GM19193 (cell line): ENCODE results near the gene CFAP46.

Experiments
- POLR2A ChIP-seq: IDR thresholded peaks from 4 replicates; pipeline ENCODE4 v1.6.1; 2011; ENCODE audit not compliant: insufficient read depth, insufficient read length; ENCODE audit errors: extremely low read depth

Gene CFAP46

DNA sequence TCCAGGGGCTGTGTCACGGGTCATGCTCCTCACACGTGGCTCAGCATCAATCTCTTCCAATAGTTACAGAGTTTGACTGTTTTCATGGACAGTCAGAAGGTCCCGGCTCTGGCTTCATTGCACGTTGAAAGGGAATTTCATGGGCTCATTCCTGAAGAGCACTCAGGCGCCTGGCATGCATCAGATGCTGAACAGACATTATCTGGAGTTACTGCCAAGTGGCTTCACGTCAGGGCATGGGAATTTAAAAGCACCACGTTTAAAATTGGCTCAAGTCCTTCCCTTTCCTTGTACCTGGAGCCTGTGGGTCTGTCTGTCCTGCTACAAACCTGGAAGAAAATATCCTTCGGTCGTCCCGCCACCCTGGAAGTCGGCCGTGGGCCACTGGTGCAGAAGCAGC, 50.4 kb downstream of the CFAP46 start:
- TF ChIP-seq POLR2A, result no peak

DNA sequence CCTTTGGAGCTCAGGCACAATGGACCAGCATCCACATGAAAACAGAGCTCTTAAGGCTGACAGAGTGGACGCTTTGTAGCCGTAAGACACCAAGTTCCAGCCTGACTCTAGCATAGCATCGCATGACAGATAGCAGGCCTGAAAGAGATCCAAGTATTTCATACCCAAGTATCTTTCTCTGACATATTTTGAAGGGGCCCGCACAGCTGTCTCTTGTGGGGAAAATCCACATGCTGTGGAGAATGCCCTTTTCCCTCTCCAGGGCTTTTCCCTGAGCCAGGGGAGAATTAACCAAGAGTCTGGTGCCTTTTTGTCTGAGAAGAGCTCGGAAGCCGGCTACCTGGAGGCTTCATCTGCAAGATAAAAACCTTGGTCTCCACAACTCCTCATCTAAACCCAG, 51.0 kb downstream of the CFAP46 start:
- no peak for TF ChIP-seq POLR2A

DNA sequence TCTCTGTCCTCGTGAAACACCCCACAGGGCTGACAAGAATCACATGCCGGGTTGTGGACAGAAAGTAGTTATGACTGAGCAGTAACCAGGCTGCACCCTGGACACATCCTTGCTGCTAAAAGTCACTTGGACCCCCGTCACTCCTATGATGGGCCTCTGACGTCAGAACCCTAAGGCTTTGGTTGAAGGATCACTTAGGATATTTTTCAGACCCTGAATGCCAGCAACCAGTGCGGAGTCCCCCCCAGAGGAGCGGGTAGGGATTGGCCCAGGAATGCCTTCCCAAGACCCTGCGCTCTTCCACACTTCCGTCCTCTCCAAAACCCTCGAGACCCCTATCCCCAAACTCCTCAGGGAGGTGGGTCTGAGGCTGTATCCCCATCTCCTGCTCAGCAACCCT, 52.1 kb downstream of the CFAP46 start:
- no peak for TF ChIP-seq POLR2A

DNA sequence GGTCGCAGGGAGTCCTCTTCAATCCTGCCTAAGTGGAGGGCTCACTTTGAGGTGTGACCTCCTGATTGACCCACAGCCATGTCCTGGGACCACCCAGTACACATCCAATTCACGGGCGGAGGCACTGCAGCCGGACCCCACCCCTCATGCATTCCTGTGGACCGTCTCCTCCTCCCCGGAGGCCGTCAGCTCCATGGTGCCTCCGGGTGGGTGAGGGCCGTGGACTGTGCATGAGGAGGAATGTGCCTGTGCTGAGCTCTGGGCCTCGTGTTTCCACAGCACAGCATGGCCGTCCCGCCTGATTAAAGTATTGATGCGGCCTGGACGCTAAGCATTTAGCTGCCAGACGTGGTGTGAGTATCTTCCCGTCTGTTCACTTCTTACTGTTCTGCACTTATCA, 52.8 kb downstream of the CFAP46 start:
- no peak for TF ChIP-seq POLR2A

DNA sequence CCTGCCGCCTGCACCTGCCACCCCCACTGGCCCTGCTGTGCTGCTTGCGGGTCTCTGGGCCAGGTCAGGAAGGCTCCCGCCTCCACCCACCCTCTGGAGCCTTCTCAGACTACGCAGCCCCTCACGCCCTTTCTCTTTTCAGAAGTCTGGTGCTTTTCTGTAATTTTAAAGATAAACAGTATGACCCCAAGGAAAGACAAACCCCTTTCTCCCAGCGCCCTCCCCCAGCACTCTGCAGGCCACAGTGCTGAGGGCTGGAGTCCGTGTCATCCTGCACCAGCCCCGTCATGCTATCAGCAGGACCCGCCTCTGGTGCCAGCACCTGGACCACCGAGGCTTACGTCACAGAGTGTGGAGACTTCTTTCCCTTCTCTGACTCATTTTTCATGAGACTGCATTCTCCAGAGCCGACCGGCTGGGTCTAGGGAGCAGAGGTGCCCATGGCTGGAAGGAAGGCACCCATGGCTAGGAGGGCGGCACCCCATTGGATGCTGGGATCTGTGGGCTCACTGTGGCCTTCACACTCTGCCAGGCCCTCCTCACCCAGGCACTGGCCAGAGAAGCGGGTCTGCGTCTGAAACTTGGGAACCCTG, 53.4 kb downstream of the CFAP46 start:
- no peak for TF ChIP-seq POLR2A

DNA sequence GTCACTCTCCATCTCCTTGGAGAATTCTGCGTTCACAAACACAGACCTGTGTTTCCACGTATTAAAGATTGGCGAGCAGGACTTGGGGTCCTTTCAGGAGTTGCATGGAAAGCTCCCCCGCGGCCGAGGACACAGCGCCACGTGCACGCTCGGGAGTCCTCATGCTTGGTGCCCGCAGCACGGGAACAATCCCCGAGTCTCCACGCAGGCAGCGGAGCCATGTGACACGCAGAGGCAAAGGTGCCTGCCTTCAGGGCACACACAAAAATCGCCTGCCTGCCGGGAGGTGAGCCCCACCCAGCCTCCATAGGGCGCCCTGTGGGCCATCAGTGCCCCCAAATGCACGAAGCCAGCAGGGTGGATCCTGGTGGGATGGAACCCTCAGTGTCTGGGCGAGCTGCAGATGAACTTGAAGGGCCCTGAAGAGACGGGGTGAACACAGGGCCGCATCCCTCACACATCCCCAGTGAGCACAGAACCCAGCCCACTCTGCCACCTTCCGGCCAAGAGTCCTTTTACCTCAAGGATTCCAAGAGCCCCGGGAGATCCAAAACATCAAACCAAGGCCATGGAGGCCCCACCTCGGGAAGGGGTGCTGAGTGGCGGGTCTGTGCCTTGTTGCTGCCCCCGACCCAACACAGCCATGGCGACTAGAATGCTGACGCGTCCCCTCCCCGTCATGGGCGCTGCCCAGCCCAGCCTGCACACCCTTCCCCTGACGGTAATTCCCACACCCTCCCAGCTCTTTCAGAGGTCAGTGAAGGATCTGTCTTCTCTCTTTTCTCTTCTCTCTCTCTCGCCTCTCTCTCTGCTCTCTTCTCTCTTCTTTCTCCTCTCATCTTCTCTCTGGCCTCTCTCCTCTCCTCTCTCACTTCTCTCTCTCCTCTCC, 55.9 kb downstream of the CFAP46 start:
- no peak for TF ChIP-seq POLR2A

DNA sequence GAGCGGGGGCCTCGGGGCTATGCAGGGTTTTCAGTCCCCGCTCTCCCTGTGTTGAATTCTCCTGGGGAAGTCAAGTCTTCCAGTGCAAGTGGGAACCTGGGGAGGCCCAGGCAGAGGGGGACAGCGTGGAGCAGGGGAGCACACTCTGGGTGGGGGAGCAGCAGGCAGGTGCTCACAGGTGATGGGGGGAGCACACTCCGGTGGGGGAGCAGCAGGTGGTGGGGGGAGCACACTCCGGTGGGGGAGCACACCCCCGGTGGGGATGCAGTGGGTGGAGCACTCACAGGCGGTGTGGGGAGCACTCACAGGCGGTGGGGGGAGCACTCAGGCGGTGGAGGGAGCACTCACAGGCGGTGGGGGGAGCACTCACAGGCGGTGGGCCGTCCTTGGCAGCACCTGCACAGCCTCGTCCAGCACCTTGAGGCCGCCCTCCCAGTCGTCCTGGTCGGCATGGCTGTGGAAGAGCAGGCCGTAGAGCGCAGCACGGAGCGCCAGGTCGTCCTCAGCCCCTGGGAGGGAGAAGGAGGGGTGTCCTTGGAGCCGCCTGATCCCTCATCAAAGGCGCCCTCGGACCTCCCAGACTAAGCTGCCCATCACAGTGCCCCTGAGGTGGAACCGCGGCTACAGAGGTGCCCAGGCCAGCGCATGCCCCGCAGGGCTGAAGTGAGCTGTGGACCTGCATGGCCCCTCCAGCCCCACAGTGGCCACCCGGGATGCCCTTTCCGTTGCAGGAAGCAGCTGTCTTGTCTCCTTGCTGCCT, 56.7 kb downstream of the CFAP46 start:
- TF ChIP-seq POLR2A, result no peak

DNA sequence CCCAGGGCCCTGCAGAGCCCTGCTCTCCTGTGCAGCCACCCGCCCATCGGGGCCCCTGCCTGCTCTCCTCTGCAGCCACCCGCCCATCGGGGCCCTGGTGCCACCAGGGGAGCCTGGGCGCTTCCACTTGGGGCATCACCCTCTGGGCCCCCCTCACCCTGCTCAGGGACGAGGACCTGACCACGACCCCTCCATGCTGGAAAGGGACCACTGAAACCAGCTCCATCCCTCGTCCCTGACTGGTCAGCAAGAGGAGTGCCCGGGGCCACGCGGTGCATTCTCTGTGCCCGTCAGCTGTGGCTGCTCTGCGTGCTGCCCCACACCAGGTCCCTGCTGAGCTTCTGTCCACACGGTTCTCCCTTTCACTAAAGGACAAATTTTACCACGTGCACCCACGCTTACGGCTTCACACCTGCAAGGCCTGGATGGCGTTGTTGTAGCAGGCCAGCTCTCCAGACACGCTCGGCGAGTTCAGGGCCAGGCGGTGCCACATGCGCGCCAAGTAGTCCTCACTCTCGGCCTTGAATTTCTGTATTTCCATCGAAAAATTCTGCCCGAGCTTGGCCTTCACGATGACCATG, 57.6 kb downstream of the CFAP46 start:
- TF ChIP-seq POLR2A, result no peak

DNA sequence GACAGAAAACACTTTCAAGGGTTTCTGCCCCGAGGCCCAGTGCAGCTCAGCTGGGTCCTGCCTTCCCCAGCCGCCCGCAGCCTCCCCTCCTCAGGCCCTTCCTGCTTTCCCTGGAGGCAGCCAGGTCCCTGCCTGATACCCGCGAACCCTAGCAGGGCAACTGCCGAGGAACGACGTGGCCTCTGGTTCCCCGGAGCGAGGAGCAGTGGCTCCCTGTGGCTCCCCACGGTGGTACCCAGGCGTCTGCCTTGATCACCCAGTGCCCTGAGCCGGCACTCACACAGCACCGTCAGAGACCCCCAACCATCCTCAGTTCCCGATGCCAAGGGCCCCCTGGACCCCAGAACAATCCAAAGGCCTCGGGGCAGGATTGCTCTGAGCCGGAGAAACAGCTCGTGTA, 58.3 kb downstream of the CFAP46 start:
- no peak for TF ChIP-seq POLR2A

DNA sequence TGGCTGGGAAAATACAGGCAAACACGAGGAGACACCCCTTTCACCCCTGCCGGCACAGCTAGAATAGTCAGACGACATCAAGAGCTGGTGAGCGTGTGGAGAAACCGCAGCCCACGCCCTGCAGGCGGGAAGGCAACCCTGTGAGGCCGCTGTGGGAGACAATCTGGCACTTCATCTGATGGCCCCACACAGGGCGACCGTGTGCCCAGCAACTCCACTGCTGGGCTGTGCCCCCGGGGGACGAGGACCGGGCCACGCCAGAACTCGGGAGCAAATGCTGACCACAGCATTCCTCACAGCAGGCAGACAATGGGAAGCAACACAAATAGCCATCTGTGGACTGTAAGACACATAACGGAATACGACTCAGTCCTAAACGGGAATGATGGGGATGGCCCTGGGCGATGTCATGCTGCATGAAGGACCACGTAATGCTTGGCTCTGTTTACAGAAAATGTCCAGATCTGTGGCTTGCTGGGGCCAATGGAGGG, 58.9 kb downstream of the CFAP46 start:
- no peak for TF ChIP-seq POLR2A

DNA sequence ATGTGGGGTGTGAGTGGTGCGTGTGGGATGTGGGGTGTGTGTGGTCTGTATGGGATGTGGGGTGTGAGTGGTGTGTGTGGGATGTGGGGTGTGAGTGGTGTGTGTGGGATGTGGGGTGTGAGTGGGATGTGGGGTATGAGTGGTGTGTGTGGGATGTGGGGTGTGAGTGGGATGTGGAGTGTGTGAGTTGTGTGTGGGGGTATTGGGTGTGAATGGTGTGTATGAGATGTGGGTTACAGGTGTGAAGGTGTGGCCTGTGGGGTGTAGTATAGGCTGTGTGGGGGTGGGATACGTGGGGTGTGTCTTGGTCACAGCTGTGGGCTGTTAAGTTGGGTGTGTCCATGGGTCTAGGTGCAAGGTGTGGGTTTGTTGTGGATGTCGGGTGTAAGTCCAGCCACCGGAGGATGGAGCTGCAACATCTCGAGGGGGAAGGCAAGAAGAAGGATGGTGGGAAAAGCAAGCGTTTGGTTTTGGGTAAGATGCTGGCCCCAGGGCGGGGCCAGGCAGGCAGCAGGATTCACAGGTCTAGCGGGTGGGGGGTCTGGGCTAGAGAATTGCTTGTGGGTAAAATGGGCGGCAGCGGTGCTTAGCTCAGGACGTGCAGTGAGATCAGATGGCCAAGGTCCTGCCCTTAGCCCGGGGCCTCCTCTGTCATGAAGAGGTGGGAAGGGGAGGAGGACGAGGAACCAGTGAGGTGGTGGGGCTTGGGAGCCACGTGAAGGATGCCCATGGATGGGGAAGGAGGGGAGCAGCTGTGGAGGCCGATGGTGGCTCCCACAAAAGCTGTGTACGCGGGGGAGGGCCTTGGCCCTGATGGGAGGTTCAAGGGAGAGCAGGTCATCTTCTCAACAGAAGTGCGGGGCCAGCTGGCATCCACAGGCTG, 60.1 kb downstream of the CFAP46 start:
- no peak for TF ChIP-seq POLR2A

DNA sequence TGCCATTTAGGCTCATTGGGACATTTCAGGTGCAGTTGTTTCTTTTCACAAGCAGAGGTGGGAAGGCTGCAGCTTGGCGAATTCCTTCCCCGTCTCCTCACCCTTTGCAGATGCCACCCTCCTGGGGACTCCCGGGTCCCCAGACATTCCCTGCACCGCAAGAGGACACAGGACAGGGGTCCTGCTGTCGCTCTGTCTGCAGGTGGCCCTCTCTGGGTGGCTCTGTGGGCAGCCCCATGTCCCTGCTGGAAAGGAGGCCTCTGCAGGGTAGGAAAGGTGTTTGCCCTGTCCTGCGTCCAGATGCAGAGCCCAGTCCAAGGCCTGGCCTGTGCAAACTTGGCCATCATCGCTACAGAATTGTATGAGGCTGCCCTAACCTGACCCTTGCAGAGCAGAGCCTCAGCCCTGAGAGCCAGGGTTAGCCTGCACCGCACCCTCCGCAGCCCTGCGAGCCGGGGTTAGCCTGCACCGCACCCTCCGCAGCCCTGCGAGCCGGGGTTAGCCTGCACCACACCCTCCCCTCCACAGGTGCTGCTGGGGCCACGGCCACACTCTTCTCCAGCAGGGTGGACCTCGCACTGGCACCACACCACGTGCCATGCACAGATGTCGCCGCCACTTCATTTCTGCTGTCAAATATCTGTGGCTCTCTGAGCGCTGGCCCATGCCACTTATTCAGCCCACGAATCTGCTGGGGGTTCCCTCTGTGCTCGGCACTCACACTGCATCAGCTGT, 61.0 kb downstream of the CFAP46 start:
- no peak for TF ChIP-seq POLR2A

DNA sequence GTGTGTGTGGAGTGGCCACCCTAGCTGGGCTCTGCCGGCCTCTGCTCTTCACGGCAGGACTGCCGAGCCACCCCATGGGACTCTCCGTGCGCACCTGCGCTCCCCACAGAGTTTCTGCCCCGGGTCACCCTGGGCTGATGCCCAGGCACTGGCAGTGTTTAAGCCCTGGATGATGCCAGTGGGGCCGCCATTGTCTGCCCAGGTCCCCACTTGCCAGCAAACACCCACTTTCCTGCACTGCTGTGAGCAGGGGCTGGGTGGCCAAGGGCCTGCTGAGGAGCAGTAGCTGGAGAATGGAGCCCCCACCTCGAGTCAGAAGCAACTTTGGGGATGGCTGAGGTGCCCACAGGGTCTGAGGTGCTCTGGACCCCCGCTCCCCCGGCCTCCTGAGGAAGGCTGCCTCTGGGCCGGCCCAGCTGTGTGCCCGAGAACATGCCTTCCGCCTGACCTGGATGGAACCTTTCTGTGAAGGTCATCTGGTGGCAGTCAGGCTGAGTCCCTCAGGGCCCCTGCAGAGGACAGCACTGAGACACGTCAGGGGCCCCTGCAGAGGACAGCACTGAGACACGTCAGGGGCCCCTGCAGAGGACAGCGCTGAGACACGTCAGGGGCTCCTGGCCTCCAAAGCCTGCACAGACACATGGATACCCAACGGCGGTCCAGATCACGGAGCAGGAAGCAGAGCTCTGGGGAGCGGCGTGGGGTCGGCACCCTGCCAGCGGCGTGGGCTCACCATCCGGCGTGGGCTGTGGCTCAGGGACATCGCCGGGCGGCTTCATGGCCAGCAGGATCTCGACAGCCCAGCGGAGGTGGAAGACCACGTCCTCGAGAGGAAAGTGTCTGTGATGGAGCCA, 62.0 kb downstream of the CFAP46 start:
- no peak for TF ChIP-seq POLR2A
